ENCODE data around the gene OXCT2.

The OXCT2 gene

GRCh38 chr1:39762550-39763540 lies 8.3 kb downstream of the OXCT2 start:
- DNase-seq (ENCODE audit: low read depth) = no peak

DNA sequence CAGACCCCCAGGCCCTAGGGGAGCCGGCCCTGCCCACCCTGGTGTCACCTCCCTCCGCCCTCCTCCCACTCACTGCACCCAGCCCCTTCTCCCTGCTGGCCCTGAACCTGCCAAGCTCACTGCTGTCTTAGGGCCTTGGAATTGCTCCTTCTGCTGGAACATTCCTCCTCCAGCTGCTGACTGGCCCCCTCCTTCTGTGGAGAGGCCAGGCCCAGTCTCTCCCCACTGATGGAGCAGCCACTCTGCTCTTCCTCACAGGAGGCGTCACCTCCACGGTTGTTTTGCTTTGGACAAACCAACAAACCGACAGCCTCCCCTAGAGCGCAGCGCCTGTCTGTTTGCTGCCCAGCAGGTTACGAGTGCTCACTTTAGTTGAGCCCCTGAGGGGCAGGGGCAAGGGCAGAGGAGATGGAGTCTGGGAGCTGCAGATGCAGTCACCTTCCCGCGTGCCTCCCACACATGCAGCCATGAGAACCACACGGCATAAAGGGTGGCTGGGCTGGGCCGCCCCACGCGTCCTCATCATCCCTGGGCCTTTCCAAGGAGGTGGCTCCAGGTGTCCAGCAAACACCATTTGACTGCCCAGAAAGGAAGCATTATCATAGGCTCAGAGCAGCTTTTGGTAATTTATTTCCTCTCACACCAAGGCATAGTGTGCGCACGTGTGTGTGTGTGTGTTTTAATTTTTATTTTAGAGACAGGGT lies 9.4 kb downstream of the OXCT2 start:
- no peak for DNase-seq (ENCODE audit: low read depth)

GRCh38 chr1:39761016-39761415 lies 10.1 kb downstream of the OXCT2 start:
- no peak for DNase-seq (ENCODE audit: low read depth)

- DNase-seq (ENCODE audit: low read depth) = no peak
These were observed 10.8 kb downstream of the OXCT2 start for GRCh38 chr1:39760074-39761008.

GRCh38 chr1:39759436-39759726 lies 11.8 kb downstream of the OXCT2 start:
- no peak for DNase-seq (ENCODE audit: low read depth)

DNA sequence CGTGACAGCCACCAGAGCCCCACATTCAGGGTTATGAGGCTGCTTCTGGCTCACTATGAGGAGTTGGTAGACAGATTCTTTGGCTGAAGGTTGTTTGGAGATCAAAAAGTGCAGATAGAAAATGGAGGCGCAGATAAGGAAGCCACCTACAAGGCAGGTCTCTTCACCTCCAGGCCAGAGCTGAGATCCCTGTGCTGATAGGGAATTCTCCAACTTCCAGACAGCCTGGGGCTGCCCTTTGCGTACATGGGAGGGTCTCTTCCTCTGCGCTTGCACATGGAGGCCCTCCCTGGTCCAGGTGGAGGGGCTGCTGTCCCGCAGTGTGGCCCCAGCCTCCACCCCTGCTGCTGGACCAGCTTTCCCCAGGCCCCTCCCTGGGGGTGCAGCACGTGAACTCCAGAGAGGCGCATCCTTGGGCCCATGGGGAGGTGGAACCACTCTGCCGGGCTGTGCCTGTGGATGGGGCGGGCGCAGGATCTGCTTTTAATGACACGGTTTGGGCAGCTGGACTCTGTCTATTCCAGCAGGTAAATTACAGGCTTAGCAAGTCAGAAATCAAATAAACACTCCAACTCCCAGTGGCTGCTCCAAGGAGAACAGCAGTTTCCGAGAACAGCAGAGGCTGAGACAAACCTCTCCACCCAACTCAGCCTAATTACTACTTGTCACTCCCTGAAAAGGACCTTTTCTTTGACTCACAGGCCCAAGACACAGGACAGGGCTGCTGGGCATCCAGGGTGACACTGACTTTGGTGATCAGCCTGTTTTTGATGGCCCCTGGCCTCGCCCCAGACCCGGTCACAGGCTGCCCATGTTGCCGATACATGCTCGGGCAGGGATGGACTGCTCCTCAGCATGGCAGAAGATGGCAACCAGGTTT lies 12.4 kb downstream of the OXCT2 start:
- no peak for DNase-seq (ENCODE audit: low read depth)

GRCh38 chr1:39757501-39757900 lies 13.6 kb downstream of the OXCT2 start:
- DNase-seq (ENCODE audit: low read depth) = no peak

- DNase-seq (ENCODE audit: low read depth) = no peak
These were observed 15.0 kb downstream of the OXCT2 start for GRCh38 chr1:39755965-39756659.

GRCh38 chr1:39754906-39755504 lies 16.1 kb downstream of the OXCT2 start:
- DNase-seq (ENCODE audit: low read depth) = no peak

DNA sequence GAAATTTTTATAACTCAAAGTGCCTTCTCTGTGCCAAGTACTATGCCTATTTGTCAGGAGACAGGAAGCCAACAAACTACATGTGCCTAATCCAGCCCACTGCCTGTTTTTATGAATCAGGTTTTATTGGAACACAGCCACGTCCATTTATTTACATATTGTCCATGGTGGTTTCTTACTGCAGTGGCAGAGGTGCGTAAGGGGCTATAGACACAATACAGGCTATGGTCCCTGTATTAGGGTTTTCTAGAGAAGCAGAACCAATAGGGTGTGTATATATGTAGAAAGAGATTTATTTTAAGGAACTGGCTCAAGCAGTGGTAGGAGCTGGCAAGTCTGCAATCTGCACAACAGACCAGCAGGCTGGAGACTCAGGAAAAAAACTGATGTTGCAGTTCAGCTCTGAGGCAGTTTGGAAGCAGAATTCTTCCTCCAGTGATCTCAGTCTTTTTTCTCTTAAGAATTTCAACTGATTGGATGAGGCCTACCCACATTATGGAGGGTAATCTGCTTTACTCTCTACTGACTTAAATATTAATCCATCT lies 17.1 kb downstream of the OXCT2 start:
- no peak for DNase-seq (ENCODE audit: low read depth)

GRCh38 chr1:39753132-39754025 lies 17.8 kb downstream of the OXCT2 start:
- no peak for DNase-seq (ENCODE audit: low read depth)

DNA sequence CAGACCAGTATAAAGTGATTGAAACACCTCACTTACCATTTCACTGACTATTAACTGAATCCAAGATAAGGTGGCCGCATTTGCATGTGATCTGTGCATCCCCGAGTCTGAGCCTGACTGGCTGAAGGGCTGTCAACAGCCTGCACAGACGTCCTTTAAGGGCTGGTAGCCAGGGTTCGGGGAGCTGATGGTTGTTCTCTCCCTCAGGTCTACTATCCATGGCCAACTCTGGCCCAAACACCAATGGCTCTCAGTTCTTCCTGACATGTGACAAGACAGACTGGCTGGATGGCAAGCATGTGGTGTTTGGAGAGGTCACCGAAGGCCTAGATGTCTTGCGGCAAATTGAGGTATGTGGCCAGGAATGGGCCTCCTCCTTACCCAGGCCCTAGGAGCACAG lies 18.4 kb downstream of the OXCT2 start:
- no peak for DNase-seq (ENCODE audit: low read depth)

DNA sequence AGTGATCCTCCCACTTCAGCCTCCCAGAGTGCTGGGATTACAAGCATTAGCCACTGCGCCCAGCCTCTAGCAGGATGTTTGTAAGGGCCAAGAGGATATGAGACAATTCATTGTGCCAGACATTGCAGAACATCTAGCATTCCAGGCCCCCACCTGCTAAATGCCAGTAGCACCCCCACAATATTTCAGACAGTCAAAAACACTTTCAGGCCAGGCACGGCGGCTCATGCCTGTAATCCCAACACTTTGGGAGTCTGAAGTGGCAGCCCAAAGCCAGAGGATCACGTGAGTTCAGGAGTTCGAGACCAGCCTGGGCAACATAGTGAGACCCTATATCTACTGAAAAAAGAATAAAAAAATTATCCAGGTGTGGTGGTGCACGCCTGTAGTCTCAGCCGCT lies 19.6 kb downstream of the OXCT2 start:
- no peak for DNase-seq (ENCODE audit: low read depth)

- DNase-seq (ENCODE audit: low read depth) = no peak
These were observed 26.0 kb downstream of the OXCT2 start for GRCh38 chr1:39745016-39745670.

DNA sequence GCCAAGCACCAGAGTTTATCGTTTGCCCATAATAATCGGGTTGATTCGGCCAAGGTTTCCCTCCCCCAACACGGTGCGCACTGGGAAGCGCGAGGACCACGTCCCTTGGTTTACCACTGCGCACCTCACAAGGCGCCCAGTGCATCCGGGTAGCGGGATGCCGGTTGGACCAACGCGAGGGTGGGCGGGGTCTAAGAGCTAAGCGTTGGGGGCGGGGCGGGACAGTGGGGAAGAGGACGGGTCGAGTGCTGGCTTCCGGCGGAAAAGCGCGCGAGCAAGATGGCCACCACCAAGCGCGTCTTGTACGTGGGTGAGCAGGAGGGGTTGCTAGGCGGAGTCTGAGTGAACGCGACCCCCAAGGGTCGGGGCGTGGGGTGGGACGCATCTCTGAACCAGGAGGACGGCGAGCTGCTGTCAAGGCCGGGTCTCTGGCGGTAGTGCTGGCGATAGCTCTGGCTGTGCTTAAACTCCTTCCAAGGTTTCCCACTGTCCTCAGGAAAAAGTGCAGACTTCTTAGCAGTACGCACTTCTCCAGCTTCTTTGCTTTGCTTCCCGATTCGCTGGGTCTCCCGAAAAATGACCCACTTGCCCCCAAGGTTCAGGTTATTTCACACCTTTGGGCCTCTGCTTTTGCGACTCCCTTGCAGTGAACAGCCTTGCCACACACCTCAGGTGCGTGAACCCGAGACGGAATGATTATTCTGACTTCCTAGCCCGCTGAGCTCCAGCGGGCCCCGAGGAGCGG lies 32.4 kb downstream of the OXCT2 start, which contains the start of gene PPIE:
Gene PPIE, plus strand, starts transcription at position 261 of the 745 bp plus-strand sequence. Its CDS starts 19 bp downstream, at position 280.
- peak; percentile 89 for DNase-seq (ENCODE audit: low read depth)

DNA sequence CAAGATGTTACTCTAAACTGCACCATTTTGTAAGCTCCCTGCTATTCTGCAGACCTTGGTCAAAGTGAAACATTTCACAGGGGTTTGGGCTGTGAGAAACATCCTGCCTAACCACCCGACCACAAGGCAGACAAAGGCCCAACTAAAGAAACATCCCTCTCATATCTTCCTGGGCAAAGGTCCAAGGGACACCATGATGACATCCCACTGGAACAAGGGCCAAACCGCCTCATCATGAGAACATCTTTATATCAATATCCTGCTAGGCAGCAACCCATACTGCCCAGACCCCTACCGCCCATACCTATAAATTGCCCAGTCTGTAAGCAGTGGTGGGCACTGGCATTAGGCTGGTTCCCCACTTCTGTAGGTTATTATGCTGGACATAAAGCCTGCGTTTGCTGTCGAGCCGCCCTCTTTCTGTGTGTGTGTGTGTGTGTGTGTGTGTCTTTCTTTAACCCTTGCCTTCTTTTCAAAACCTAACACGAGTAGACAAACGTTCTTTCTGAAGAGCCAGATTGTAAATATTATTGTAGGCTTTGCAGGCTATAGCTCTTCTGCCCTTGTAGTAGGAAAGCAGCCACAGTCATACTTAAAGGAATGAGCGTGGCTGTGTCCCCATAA lies 33.5 kb downstream of the OXCT2 start:
- DNase-seq (ENCODE audit: low read depth) = no peak

DNA sequence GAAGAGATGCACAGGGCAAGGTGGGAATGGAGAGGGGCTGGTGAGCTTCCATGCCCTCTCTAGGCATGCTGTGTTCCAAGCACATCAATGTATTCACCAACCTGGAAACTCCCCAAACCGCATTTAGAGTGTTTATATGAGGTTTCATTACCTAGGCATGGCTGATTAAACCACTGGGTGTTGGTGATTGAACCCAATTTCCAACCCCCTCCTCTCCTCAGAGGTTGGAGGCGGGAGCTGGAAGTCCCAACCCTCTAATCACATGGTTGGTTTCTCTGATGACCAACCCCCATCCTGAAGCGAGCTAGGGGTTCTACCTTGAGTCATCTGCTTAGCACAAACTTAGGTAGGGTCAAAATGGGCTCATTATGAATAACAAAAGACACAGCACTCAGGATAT lies 35.4 kb downstream of the OXCT2 start:
- no peak for DNase-seq (ENCODE audit: low read depth)

Data from activated T-helper 1 cell treated with Interleukin-2 at 50 U/mL for 16 hours (primary cell).